Astrocyte of the cerebellum (primary cell): ENCODE data around the gene PIGB.
"Not testable (repeated sequence)": the region's sequence is repeated elsewhere in the genome, so short reads cannot be mapped to it uniquely, and the experiment has no call there.

ENCODE experiments used
- DNase-seq: peaks from one replicate; pipeline ENCODE4 v3.0.0-alpha.2; 2011; ENCODE audit warnings: low read depth
- H3K4me3 ChIP-seq: 2 replicates; pipeline ENCODE4 v1.5.1; 2011; ENCODE audit warnings: mild to moderate bottlenecking, low read depth, low read length, moderate library complexity
- CTCF ChIP-seq: IDR thresholded peaks from 2 replicates; pipeline ENCODE4 v1.5.1; 2012; ENCODE audit warnings: low read length, low read depth, moderate library complexity, mild to moderate bottlenecking; ENCODE audit errors: missing control alignments
- in situ Hi-C: cut with HindIII; loops from 2 replicates; pipeline ENCODE4 v1.10.0; 2017; ENCODE audit warnings: low sequenced_read_pairs

The PIGB gene

DNA sequence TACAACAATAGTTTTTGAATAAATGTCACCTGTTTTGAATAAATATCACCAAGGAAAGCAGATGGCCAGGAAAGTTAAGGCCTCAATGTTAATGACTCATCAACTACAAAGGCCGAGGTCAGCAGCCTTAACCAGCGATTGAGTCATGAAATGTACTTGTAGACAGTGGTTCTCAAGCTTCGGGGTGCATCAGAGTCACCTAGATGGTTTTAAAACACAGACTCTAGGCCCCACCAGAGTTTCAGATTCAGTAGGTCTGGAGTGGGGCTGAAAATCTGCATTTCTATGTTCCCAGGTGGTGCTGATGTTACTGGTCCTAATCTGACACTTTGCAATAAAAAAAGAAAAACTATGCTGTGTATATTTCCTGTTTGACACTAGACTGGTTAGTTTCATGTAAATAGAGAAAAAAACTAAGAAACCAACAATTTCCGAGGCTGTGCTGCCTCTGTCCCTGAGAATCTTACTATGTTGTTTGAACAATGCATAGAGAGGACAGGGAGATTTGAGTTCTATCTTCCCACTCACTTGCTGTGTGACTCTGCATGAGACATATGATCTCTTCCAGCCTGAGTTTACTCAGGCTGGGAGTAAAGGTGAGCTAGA is 39.2 kb upstream of the PIGB start:
- in situ Hi-C loops: loop anchor here (5.0 kb wide), 1 partner anchor 53 kb away; no protein-coding TSS in a partner anchor
- peak; percentile 74 for DNase-seq
- TF ChIP-seq CTCF: no peak
- no peak overlapping the region for H3K4me3 ChIP-seq

- in situ Hi-C loops, DNase-seq, H3K4me3 ChIP-seq: not testable (repeated sequence)
Observed at GRCh38 chr15:55280589-55280988, 38.4 kb upstream of the PIGB start.

- DNase-seq: no peak
- peak; percentile 2 for TF ChIP-seq CTCF
- H3K4me3 ChIP-seq: no peak overlapping the region
- in situ Hi-C loops: no loop called here
Observed at GRCh38 chr15:55281517-55282228, 37.3 kb upstream of the PIGB start.

DNA sequence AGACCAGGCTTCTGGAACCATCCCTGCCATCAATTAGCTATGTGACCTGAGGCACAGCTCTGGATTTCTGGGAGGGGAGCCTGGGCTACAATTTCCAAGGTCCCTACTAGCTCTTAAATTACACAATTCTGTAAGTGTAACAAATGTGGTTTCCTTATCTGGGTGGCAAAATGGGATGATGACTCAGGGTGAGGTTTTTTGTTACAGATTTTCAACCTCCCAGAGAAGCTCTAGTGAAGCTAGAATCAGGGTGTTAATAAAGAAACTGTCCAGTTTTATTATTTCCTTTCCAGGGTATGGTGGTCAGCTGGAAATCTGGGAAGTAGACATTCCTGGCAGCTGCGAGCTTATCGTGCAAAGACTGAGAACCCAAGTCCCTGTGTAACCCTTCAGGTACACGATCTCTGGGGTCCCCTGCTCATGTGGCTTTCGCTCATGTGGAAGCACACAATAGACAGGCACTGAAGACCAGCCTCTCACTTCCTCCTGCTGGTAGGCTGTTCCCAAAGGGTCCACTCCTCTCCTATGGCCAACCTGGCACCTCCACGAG is 36.7 kb upstream of the PIGB start:
- in situ Hi-C loops: no loop called here
- H3K4me3 ChIP-seq: no peak overlapping the region
- peak; percentile 62 for DNase-seq
- TF ChIP-seq CTCF: no peak

DNA sequence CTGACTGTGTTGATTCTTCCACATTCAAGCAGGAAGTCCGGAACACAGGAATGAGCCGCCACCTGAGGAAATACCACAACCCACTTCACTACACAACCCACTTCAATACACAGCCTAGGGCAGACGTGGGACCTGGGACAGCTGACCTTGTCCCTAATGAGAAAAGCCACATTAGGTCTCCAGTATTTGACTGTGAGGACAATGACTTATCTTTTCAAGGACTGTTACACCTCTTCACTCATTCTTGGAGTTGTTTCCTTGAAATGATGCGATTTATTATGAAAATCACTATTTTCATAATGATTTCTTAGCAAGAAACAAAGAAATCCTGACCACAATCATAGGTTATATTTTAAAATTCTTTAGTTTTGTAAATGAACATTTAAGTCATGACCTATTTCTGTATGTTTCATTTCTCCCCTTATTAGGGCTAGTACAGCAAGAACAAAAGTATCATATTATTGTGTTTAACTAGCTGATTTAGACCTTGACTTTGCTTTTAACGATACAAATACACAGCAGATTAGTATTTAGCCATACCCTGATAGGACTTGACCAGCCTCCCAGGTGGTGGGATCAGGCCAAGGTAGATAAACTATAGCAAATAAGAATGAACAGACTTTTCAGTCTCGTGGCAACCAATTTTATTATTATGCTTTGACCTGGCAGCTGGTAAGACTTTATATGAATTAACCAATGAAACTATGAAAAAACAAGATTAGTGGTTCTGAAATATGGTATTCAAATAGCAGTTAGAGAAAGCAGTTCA is 35.5 kb upstream of the PIGB start:
- DNase-seq: no peak
- no peak overlapping the region for H3K4me3 ChIP-seq
- in situ Hi-C loops: no loop called here
- TF ChIP-seq CTCF: no peak

- in situ Hi-C loops: no loop called here
- TF ChIP-seq CTCF: no peak
- no peak overlapping the region for H3K4me3 ChIP-seq
- DNase-seq: no peak
Observed at GRCh38 chr15:55284426-55284825, 34.6 kb upstream of the PIGB start.

DNA sequence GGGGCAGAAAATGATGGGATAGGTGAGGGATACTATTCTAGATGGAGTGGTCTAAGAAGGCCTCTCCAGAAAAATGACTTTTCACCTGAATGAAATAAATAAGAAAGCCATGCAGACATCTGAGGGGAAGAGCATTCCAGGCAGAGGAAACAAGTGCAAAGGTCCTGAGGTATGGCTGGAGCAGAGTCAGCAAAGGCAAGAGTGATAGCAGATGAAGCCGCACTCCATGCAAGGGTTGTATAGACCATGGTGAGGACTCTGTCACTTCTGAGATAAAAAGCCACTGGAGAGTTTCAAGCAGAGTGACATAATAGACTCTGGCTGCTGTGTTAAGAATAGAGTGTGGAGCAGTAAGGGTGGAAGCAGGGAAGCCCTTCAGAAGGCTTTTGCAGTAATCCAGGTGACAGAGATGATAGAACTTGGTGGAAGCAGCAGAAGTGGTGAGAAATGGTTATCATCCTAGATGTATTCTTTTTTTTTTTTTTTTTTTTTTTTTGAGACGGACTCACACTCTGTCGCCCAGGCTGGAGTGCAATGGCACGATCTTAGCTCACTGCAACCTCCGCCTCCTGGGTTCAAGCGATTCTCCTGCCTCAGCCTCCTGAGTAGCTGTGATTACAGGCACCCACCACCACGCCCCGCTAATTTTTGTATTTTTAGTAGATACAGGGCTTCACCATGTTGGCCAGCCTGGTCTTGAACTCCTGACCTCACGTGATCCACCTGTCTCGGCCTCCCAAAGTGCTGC is 32.4 kb upstream of the PIGB start:
- in situ Hi-C loops, DNase-seq, H3K4me3 ChIP-seq: not testable (repeated sequence)
